Stimulated activated CD4-positive, alpha-beta T cell treated with anti-CD3 and anti-CD28 coated beads, Interleukin-12 subunit alpha, Interleukin-12 subunit beta, amount 100 ng/mL, for 4 hours (primary cell): ENCODE measurements around the gene DNAJA4.
A peak's percentile ranks its signal among the peaks of the same experiment; 100 is the strongest.

ENCODE experiments used
- DNase-seq: peaks from one replicate; pipeline ENCODE4 v3.0.0-alpha.2; 2020

Gene DNAJA4

DNA sequence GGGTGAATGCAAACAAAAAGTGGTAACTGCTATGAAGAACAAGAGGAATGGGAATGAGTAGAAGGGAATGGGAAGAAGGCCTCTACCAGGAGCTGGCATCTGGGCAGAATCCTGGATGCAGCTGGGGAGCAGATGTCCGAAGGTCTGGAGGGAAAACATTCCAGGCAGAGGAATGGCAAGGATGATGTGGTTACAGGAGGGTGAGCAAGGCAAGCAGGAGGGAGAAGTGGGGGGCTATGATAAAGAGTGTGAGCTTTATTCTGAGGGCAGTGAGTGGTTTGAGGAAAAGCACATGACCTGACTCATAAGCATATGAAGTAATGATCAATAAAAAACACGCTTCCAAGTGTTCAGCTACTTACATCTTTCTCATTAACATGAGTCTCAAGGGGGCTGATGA is 18.0 kb downstream of the DNAJA4 start:
- no peak for DNase-seq

DNA sequence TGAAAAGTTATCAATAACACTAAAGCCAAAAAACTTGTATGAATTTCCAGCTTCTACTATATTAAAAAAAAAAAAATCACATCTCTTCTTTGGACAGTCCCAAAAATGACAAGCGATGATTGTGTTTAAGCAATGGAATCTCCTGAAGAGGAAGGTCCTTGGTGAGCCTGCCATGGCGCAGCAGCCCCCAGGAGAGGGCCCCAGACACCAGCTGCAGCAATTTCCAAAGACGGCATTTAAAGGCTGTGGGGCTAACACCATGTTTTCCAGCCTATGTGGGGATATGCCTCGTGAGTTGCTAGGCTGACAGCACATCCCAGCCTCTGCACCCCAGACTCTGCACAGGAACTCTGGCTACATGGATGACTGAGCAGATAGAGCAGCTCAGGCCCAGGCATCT is 20.4 kb downstream of the DNAJA4 start:
- DNase-seq = no peak

DNA sequence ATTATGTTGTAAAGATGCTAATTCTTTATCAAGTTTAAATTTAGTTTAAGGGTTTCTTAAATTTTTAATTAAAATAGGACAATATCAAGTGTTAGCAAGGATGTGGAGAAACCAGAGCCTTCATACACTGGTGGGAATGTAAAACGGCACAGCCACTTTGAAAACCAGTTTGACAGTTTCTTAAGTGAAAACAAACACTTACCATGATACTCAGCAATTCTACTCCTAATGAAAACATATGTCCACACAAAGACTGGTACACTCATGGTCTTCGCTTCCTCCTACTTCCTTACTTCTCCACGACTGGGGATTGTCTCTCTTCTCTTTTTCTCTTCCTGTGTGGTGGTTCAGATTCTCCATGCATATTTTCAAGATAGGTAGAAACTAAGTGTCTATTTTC is 25.9 kb downstream of the DNAJA4 start:
- DNase-seq = no peak

DNA sequence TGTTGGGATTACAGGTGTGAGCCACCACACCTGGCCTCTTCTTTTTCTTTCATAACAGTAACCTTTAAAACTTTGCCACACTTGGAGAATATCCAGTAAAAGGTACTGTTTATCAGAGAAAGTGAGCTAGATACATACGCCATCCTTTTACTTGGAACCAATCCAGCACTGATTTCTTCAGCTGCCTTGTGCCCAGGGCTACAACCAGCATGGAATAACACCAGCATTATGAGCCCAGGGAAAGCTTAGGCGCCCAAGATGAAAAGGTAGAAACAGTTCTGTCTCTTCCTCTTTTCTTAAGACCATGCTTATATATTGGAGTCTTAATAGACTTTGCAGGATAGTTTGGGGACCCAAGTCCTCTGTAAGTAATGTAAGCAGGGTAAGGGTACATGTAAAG is 26.7 kb downstream of the DNAJA4 start:
- DNase-seq = no peak

DNA sequence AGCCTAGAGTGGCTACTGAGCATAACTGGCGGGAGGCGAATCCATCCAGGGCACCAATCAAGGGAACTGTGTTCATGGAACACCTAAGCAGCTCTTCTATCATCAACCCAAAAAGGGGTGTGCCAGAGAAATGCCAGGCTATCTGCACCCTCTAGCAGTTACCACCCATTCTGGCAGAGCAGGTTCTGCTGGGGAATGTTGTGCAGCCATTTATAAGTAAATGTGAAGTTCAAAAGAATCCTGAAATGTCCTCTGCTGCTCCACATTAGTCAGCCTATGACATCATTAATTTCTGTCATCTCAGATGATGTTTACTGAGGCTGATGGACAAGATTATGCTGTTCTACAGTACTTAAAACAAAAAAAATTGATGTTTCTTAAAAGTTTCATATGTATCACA is 27.3 kb downstream of the DNAJA4 start:
- no peak for DNase-seq

DNA sequence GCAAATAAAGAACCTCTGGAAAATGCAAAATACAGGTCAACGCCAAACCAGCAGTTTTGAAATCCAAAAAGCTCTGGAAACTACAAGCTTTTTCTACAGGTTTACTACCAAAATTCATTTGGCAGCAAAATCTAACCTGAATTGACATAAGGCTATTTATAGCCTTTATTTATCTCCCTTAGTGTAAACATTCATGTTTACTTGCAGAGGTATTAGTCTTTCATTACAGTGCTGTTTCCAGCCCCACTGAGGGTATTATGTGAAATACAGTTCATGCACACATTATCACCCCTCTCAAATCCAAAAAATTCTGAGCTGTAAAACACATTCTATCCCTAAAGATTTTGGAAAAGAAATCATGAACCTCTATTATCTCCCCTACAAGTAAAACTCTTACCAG is 27.9 kb downstream of the DNAJA4 start:
- no peak for DNase-seq

DNA sequence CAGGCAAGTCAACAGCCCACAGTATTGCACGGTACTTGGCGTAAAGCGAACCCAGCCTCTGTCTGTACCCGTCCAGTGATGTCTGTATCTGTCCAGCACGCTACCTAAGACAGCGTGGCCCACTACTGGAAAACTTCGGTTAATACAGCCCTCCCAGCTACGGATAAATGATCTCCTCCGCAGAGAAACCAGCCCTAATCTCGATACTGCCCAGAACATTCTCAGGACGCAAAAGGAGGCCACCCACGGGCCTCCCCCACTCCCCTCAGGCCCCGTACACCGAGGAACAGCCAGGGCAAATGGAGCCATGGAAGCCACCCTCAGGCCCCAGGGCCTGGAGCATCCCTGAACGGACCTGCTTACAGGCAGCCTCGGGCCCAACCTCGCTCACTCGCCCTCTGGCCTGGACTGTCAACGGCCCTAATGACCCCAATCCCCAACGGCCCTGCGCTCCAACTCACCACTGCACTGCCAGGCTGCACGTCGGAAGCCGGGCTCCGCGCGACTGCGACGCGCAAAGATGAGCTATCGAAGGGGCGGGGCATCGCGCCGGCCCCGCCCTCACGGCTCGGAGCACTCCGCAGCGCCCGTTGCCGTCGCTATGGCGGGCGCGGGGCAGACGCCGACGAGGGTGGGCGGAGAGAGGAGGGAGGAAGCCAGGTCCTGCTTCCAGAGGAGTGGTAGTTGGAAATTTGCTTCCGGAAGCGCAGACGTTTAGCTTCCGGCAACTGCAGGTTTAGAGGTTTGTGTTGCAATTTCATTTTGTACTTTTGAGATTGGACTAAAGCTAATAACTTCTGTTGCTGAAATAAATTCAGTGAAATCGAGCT is 35.0 kb downstream of the DNAJA4 start, which contains the start of gene SKIC8:
Gene SKIC8 (minus strand): TSS at position 509 of the 830 bp plus-strand sequence. CDS start 3,923 bp downstream, outside the sequence.
- DNase-seq = peak; percentile 89

DNA sequence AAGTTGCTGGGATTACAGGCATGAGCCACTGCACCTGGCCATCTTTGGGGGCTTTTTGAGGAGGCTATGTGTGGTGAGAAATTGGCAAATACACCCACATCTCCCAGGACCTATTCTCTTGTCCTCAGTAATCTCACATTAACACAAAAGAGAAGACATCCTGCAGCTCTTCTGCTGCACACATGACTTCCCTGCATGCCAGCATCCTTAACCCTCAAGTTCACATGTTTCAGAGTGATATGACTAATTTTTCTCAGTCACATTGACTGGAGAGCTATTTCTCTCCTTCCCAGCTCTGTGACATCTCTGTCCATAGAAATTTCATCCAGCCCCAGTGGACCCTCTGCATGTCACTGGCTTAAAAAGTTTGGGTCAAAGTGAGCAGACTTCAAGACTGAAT is 37.0 kb downstream of the DNAJA4 start:
- DNase-seq = no peak

DNA sequence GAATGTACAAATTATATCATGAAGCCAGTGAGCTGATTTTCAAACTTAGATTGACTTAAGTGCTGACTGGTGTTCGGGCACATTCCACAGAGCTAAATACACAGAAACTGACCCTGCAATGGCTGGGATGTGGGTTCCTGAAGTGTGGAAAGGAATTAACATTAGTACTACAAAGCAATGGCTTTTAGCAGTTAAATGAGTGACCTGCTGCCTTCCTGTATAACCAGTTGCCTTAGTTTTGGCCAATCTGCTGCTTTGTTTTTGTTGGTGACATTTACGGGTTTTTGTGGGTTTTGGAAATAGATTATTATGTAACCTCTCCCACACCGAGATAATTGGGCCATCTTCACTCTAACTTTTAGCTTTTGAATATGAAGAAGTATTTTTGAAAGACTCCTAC is 37.5 kb downstream of the DNAJA4 start:
- no peak for DNase-seq

DNA sequence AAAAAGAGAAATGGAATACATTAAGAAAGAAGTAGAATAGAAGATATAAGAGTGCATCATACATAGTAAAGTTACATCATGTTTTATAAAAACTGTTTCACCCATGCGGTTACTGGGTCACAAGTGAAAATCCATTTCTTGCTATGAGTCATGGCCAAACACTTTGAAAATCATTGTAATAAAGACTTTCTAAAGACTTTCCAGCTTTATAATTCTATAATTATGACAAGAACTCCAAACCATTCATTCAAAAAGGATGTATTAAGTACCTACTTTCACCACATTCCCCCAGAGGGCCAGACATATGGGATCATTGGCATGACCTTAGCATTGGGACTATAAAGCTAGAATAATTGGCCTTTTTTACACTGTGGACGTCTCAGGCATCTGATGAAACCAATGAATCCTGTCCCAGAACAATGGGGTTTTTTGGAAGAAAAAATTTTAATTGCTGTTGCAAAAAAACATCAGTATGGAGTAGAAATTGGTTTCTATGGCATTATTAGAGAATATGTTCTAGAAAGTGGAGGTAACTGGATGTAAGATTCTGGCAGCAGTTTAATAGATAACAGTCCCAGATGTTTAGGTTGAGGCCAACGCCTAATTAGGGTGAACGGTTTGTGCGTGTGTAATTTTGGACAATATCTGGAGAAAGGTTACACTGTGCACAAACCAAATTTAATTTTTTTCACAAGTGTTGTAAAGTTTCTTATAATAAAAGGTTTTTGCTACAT is 38.4 kb downstream of the DNAJA4 start:
- DNase-seq = no peak

DNA sequence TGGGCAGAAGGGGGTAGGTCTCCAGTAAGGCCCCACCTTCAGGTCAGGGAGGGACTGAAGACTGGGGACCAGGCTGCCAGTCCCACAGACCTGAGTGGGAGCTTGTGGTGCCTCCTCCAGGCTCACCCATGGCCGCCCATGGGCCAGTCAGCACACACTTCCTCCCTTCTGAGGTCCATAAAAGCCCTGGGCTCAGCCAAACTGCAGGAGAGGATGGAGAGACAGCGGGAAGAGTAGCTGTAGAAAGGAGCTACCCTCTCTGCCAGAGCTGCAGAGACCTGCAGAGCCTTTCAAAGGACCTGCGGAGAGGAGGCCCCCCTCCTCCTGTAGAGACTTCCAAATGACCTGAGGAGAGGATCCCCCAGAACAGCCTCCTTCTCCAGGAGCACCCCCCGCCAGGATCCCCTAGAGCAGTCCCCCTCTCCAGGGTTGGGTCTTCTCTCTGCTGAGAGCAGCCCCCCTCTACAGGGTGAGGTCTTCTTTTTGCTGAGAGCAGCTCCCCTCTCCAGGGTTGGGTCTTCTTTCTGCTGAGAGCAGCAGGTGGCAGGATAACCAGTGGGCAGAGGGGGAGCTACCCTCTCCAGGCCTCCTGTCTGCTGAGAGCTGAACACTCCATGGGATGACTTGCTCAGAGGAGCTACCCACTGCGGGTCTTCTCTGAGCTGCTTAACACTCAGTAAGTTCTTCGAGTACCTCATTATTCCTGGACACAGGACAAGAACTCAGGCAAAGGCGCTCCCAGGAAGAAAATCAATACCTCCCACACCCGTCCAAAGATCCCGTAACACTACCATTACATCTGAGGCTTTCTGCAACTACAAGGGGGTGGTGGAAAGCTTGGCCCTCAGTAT is 40.1 kb downstream of the DNAJA4 start:
- DNase-seq = no peak

DNA sequence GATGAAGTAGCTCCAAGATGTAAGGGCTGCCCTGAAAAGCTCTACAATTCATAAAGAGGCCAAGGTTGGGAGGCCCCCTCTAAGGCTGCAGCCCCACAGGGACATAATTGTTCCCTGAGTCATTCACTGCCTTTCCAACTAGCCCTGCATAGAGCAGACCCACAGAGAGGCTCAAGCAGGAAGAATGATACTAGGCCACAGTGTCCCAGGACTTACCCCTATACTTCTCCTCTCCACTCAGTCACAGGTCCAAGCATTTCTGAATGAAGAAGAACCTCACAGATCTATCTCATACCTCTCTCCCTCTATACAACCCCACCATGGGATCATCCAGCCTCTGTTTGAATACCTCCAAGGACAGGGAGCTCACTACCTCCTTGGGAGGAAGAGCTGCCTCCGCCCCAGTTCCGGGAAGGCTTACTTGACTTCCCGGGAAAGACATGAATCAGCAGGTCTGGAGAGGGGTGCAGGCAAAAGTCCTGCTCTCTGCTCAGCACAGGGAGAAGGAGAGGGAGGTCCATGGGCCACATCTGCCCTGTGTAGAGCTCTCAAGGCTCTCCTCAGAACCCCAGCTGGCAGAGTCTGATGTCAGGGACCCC is 41.9 kb downstream of the DNAJA4 start:
- DNase-seq = no peak

DNA sequence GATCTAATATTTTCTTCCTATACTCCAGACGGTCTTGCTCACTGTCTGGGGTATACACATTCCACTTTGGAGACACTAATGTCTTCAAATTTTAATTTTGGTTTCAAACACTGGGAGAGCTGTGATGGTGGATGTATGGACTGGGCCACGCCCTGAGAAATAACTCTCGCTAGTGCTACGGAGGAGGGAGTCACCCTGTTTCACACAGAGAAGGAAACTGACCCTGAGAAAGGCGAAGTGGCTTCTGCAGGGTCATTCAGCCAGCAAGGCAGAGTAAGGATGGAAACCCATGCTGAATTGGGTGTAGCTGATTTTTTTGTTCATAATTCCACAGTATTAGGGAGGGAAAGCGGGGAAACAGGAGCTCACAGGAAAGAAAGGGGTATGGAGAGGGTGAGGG is 43.6 kb downstream of the DNAJA4 start:
- DNase-seq = no peak

DNA sequence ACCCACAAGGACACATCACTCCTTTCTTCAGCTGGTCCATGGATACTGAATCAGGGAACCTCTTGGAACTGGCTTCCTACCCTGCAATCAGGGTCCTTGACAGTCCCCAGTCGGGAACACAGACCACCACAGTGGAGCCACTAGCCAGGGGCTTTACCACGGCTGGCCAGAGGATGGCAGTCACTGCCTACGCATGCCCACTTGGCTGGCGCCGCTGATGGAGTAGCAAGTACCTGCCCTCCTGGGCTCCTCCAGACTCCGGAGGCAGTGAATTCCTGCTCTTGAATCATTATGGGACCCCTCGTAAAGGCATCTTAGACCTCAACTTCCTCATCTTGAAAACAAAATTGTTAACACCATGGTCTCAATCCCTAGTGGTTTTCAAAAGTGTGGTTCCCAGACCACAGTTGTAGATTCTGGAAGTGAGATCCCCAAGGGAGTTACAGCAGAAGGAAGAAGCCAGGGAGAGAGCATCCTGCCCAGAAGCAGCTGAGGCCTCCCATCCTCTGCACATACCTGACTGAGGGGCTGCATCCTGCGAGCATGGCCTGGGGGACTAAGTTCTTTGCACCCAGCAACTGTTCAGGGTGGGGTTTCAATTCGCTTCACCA is 44.2 kb downstream of the DNAJA4 start:
- peak; percentile 40 for DNase-seq

DNA sequence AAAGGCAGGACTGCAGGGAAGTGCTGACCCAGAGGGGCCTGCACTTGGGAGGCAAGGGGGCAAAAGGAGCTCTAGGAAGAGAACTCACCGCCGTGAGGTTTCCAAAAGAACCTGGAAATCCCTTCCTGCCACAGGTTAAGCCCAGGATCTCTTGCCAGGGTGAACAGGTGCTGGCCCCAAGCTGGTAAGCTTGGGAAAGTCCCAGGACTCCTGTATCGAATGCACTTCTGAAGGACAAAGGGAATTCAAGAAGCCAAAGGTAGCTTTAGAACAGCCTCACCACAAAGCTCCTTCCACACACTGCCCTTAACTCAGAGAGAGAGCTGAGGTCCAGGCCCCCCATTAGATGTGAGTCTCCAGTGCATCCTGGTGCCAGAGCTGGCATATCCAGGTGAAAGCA is 46.9 kb downstream of the DNAJA4 start:
- no peak for DNase-seq

DNA sequence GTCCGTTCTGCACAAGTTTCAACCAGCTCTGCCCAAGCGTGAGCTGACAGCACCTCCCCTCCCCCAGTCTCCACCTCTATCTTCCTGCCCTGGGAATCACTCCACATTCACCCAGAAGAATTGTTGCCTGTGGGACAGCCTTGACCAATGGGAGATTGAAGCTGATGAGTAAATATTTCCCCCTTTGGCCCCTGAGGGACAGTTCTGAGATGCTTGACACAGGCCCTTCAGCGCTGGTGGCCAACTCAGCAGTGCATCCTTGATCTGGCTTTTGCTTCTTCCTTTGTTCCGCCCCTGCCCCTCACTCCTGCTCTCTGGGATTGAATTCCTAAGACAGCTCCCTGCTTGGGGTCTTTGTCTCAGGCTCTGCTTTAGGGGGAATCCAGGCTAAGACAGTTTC is 48.2 kb downstream of the DNAJA4 start:
- DNase-seq = no peak

DNA sequence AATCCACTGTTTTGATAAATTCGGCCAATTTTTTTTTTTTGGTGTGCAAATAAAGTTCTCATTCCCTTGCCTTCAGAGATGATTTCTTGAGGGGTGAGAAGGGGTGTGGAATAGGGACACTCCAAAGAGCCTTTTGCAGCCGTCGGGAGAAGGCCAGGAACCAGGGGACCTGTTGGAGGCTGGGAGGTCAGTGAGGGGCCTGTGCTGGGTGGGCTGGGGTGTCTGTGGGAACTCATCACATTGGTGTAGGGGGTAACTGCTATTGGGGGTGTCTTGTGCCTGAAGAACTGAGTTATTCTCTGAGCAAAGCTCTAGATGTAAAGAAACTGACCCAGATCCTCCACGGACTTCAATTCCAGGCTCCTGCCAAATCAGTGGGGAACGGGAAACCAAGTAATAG is 48.6 kb downstream of the DNAJA4 start:
- no peak for DNase-seq

DNA sequence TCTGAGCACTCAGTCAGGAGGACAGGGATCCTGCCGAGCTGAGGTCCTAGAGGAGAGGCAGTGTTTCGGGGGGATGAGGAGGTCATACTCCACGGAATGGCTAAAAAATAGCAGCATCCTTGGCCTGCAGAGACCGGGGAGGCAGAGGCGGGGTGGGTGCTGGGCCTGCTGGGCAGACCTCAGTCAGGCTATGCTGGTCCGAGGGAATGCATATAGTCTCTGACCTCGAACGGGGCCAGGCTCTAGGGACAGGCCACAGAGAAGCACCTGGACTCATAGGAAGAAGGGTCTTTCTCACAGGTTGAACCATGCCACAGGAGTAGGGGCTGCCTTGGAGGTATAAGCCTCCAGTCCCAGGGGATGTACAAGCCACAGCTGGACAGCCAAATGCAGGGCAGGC is 49.0 kb downstream of the DNAJA4 start:
- DNase-seq = no peak

DNA sequence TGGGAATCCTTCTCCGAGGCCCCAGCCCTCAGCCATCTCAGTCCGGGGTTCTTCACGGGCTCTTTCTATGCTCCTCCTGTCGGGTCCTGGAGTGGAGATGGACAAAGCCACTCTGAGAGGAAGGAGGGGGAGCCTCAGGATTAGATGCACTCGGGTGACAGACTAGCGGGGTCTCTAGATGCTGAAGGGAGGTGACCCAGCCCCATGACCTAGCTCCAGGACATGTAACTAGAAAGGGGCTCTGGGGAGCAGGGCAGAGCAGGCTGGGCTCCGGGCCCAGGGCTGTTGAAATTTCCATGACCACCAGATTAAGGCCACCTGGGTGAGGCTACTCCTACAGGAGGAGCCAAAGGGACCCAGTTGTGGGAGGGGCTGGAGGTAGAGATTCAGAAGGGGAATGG is 49.8 kb downstream of the DNAJA4 start:
- no peak for DNase-seq

DNA sequence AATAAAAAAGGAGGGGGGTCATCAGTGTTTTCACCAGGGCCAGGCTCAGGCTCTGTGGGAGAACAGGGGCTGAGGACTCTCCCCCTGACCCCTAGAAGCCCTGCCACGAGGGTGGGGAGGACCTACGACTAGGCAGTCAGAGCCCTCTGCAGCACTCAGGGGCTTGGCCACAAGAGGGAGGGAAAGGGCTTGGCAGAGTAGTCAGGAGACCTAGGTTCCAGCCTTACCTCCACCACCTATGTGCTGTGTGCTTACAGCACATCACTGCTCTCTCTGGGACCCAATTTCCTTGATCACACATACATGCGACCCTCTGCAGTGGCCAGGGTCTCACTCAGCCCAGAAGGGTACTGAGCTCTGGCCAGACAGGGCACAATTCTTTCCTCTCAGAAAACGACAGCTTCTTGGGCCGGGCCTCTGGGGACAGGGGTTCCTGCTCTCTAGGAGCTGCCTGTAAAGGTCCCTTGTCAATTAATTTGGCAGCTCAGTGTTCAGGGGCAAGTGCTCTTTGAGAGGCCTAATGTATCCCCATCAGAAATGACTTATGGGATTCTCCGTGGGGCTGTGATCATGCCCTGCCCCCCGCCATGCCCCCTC is 51.4 kb downstream of the DNAJA4 start:
- no peak for DNase-seq

DNA sequence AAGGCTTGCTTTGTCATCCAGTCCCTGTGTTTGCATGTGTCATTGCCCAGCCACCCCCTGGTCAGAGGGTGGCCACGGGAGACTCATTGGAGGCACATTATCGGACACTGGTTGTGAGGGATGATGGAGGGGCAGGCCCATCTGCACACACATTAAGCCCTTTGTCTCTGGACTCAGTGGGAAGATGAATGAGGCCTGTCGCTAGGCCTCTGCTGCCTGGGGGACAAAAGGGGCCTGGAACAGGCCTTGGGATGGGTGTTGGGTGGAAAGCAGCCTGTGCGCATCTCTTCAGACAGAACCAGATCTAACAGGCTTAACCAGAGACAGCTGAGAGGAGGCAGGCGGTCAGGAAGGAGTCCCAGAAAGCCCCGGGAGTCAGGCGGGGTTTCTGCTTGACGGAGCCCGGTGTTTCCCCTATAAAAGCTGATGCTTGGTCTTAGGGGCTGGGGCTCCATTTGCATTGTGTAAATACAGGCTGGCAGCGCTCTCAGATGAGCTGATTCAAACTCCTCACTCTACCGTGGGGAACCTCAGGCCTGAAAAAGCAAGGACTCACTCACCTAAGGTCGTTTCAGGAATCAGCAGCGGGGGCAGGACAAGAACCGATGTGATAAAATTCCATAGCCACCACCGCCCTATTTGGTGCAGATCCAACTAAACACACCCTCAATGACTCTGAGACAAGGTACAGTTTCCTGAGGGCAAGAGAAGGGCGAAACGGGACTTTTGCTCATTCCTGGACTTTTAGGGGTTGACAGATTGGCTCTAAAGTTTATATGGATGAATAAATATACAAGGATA is 52.1 kb downstream of the DNAJA4 start:
- no peak for DNase-seq
